Central memory CD4-positive, alpha-beta T cell (primary cell): ENCODE data around the gene FAM177B.

Source experiments
- DNase-seq: peaks from one replicate; pipeline ENCODE4 v3.0.0; 2022

FAM177B gene

GRCh38 chr1:222788402-222789156 lies 51.6 kb downstream of the FAM177B start:
- no peak for DNase-seq

- DNase-seq: no peak
These were observed 53.1 kb downstream of the FAM177B start for GRCh38 chr1:222790115-222790514.

DNA sequence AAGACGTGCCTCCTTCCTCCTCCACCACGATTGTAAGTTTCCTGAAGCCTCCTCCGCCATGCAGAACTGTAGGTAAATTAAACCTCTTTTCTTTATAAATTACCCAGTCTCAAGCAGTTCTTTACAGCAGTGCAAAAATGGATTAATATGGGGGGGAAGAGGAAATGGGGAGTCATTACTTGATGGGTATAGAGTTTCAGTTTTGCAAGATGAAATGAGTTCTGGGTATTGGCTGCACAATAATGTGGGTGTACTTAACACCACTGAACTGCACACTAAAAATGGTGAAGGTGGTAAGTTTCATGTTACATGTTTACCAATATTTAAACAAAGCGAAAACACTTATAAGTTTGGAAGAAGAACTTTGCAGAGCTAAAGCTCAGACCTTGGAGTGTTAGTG lies 53.5 kb downstream of the FAM177B start:
- DNase-seq: no peak

- no peak for DNase-seq
These were observed 54.2 kb downstream of the FAM177B start for GRCh38 chr1:222791006-222791710.

- DNase-seq: peak; percentile 9
These were observed 55.7 kb downstream of the FAM177B start for GRCh38 chr1:222792744-222793143.

DNA sequence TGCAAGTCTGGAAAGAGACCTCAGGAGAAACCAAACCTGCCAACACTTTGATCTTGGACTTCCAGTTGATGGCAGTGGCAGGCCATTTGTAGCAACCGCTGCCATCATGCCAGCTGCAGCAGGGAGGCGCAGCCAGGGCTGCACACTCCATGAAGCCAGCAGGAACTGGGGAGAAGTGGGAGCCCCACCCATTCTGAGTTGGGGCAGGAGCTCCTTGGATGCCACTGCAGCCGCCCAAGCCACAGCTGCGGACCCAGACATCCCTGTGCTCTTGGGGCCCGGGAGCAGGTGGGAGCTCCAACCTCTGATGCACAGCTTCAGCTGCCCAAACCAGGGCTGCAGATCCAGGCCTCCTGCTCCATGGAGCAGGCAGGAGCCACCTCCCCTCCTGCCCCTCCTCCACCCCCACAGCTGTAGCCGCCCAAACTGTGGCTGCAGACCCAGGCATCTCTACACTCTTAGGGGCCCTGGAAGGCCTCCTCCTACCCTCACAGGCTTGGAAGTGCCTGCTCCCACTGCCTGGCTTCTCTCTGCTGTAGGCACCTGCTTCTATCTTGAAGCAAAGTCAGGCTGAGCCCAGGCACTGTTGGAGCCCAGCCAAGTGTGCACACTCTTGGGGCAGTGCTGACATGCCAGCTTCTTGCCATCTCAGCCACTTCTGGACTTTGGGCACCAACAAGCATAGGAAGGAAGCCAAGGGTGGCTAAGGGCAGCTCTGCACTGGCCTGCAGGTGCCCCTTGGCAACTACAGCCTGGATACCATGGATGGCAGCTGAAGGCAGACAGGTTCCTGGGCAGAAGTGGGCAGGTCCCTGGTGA lies 57.9 kb downstream of the FAM177B start:
- no peak for DNase-seq

GRCh38 chr1:222798116-222798515 lies 61.1 kb downstream of the FAM177B start:
- no peak for DNase-seq

DNA sequence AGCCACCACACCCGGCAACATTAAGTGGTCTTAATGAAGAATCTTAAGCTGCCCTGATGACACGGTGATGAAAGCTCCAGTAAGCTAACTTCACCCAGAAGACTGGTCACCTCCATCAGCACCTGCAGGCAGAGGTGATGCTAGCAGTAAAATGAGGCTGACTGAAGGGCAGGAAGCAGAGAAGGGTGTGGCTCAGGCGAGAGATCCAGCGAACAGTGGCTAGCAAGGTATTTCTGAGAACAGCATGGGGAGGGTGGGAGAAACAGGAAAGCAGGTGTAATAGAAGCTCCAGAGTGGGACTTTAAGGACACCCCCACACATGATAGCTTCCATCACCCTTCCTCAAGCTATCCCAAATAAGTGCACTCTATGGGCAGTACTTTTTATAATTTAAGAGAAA lies 62.0 kb downstream of the FAM177B start:
- DNase-seq: no peak
